ENCODE measurements around the gene CDV3.
A peak's percentile ranks its signal among the peaks of the same experiment; 100 is the strongest.

The CDV3 gene

DNA sequence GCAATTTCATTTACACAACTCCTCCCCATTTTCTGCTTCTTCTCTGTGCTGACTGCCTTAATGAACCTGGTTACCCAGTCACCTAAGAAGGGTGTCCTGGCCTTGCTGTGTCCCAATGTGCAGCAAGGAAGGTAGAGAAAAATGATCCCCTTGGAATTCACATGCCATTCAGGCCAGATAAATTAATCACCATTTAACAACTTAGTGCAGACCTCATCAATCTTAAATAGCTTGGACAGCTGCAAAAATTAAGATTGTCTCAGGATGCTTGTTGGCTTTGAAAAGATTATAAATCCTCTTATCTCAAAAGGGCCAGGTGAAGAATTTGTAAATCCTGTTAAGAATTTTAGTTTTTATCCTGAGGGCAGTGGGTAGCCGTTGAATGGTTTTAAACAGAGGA lies 9.7 kb upstream of the CDV3 start:
- no peak for DNase-seq (ENCODE audit: low spot score)
- no peaks in the 10 kb centered on the region for H3K27me3 ChIP-seq (ENCODE audit: insufficient read depth, poor library complexity, severe bottlenecking)
- H3K27ac ChIP-seq (ENCODE audit: poor library complexity, severe bottlenecking): no peak overlapping the region
- peaks cover 8% of the 10 kb centered on the region for H3K4me1 ChIP-seq (ENCODE audit: insufficient read depth, poor library complexity, severe bottlenecking)
- no peaks in the 10 kb centered on the region for H3K9me3 ChIP-seq (ENCODE audit: severe bottlenecking)
- no peak for ATAC-seq (ENCODE audit: low read depth)
- no peaks in the 10 kb centered on the region for H3K36me3 ChIP-seq (ENCODE audit: low read depth)
- TF ChIP-seq, protein P1, sequence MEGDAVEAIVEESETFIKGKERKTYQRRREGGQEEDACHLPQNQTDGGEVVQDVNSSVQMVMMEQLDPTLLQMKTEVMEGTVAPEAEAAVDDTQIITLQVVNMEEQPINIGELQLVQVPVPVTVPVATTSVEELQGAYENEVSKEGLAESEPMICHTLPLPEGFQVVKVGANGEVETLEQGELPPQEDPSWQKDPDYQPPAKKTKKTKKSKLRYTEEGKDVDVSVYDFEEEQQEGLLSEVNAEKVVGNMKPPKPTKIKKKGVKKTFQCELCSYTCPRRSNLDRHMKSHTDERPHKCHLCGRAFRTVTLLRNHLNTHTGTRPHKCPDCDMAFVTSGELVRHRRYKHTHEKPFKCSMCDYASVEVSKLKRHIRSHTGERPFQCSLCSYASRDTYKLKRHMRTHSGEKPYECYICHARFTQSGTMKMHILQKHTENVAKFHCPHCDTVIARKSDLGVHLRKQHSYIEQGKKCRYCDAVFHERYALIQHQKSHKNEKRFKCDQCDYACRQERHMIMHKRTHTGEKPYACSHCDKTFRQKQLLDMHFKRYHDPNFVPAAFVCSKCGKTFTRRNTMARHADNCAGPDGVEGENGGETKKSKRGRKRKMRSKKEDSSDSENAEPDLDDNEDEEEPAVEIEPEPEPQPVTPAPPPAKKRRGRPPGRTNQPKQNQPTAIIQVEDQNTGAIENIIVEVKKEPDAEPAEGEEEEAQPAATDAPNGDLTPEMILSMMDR (IDR thresholded peaks at IDR 0.05; ENCODE audit: poor library complexity, severe bottlenecking): no peak
- no peak overlapping the region for H3K4me3 ChIP-seq (ENCODE audit: severe bottlenecking)

DNA sequence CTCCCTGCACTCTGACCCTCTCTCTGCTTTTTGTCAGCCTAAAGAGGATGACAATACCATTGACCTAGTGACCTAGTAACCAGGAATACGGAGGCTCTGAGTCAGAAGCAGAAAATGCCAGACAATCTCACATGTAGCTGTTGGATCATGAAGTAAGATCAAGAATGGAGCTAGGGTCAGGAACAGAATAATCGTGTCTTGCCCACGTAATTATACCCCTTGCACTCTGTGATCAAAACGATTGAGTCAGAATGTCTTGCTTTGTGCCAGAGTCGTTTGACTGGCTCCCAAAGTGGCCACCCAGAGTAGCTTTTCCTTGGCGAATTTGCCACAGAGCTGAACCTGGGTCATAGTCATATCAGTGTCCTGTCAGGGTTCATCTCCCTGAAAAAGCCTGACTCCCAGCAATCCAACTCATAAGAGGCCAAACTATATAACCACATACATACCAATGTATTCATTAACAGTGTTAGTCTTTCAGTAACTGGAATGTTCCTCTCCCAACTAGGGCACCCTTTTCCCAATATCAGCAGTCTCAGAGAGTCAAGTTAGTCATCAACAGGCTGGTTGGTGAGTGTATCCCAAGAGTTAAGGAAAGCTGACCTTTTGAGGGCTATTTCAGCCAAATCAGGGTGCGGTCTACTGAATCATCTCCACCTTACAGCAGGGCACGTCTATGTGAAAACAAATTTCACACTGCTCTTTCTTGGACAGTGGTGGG lies 5.0 kb upstream of the CDV3 start:
- Histone ChIP-seq H3K4me3 (ENCODE audit: severe bottlenecking) (no peak overlapping the region), H3K4me1 (ENCODE audit: insufficient read depth, poor library complexity, severe bottlenecking) (peaks cover 36% of the 10 kb centered on the region), H3K27me3 (ENCODE audit: insufficient read depth, poor library complexity, severe bottlenecking) (no peaks in the 10 kb centered on the region), H3K36me3 (ENCODE audit: low read depth) (no peaks in the 10 kb centered on the region), H3K27ac (ENCODE audit: poor library complexity, severe bottlenecking) (peak overlapping the region; percentile 95), H3K9me3 (ENCODE audit: severe bottlenecking) (no peaks in the 10 kb centered on the region)
- TF ChIP-seq, protein P1 (IDR thresholded peaks at IDR 0.05; ENCODE audit: poor library complexity, severe bottlenecking): no peak
- DNase-seq (ENCODE audit: low spot score) (no peak), ATAC-seq (ENCODE audit: low read depth) (peak; percentile 75)

DNA sequence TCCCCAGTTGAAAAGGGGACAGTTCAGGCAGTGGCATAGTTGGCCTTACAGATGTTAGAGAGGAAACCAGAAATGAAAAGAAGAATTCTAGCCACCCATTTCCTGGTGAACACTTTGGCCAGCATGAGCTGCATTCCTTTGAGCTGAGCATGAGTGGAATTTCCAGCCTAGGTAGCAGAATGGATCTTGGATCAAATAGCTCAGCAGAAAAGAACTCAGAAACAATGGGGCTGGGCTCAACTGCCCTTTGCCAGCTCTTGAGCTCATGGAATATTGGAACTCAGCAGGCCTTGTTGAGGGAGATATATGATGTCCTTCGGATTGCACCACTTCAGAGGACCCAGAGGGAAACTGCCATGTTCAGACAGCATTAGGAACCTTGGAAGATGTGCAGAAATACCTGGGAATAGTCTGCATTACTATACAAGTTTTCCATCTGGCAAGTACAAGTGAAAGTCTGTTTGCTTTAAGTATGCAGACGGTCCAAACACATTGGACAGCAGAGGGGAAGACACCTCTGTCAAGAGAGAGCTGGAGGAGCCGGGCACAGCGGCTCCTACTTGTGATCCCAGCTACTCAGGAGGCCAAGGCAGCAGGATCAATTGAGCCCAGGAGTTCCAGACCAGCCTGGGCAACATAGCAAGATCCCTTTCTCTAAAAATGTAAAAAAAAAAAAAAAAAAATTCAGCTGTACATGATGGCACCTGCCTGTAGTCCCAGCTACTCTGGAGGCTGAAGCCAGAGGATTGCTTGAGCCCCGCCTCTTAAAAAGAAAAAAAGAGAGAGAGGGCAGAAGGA lies 3.1 kb upstream of the CDV3 start:
- ATAC-seq (ENCODE audit: low read depth): peak; percentile 40
- peak overlapping the region; percentile 95 for H3K27ac ChIP-seq (ENCODE audit: poor library complexity, severe bottlenecking)
- H3K4me1 ChIP-seq (ENCODE audit: insufficient read depth, poor library complexity, severe bottlenecking): peaks cover 36% of the 10 kb centered on the region

DNA sequence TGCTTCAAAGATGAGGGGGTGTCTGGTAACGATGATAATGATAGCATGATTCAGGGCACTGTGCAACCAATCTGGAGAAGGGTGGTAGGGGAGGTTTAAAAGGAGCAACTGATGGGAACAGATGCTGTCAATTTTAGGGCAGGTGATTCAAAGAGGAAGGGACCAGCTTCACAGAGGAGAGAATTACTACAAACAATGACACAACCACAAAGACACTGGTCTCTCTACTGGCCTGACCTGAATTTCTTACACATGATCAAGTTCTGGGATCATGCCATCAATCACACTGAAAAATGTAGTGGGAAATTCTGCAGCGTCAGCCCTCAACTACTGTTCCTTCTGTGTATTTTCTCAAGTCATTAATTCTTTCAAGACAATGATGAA lies 2.6 kb upstream of the CDV3 start:
- TF ChIP-seq, protein P1 (IDR thresholded peaks at IDR 0.05; ENCODE audit: poor library complexity, severe bottlenecking): no peak
- no peak for DNase-seq (ENCODE audit: low spot score)
- no peak for ATAC-seq (ENCODE audit: low read depth)
- peak overlapping the region; percentile 95 for H3K27ac ChIP-seq (ENCODE audit: poor library complexity, severe bottlenecking)
- H3K4me3 ChIP-seq (ENCODE audit: severe bottlenecking): no peak overlapping the region
- H3K36me3 ChIP-seq (ENCODE audit: low read depth): peaks cover 16% of the 10 kb centered on the region
- H3K9me3 ChIP-seq (ENCODE audit: severe bottlenecking): no peaks in the 10 kb centered on the region
- H3K4me1 ChIP-seq (ENCODE audit: insufficient read depth, poor library complexity, severe bottlenecking): peaks cover 41% of the 10 kb centered on the region
- H3K27me3 ChIP-seq (ENCODE audit: insufficient read depth, poor library complexity, severe bottlenecking): no peaks in the 10 kb centered on the region

More for the DNA sequence above, 3.1 kb upstream of the CDV3 start:
- TF ChIP-seq, protein P1 (IDR thresholded peaks at IDR 0.05; ENCODE audit: poor library complexity, severe bottlenecking): no peak
- H3K9me3 ChIP-seq (ENCODE audit: severe bottlenecking): no peaks in the 10 kb centered on the region
- peak; percentile 69 for DNase-seq (ENCODE audit: low spot score)
- H3K4me3 ChIP-seq (ENCODE audit: severe bottlenecking): no peak overlapping the region
- H3K36me3 ChIP-seq (ENCODE audit: low read depth): peaks cover 10% of the 10 kb centered on the region
- H3K27me3 ChIP-seq (ENCODE audit: insufficient read depth, poor library complexity, severe bottlenecking): no peaks in the 10 kb centered on the region

Measured in RWPE2 (cell line).